Measurements from ENCODE around the gene UGT1A7. TPM values are rescaled to one million over a fixed set of nuclear protein-coding genes. Genes with fewer than 3 reads are reported as not detected.
"Not testable (repeated sequence)": the region's sequence is repeated elsewhere in the genome, so short reads cannot be mapped to it uniquely, and the experiment has no call there.

Gene UGT1A7
- total and polyA plus RNA-seq, 4 donors = 0.45 TPM; not detected in 3

DNA sequence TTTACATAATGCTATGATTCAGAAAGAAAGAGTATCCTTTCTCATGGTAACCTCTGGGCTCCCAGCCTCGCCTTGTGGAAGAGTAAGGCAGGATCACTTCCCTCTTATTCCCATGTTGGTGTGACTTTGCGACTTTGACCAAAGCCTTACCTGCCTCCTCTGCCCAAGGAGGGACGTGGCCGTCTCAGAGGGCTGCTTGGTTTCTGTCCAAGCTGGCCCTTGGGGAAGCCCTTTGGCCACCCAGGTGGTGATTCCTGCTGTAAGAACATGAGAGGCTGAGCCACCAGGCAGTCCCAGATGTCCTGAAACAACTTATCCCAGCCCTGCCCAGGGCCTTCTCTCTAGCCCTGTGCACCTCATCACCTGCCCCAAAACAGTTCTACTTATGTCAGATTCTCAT, 17.0 kb downstream of the UGT1A7 start:
- no peak overlapping the region for H3K27ac ChIP-seq (ENCODE audit: low read depth in 1 of 2, low read length in 1 of 2)
- WGBS, 2 donors = 81 to 96% methylated on average over 4 of the region's 4 CpGs
- no peak overlapping the region for H3K4me3 ChIP-seq
- H3K27me3 ChIP-seq (ENCODE audit: control insufficient read depth in 3 of 3, insufficient read depth in 3 of 3, low read length in 2 of 3) = no peaks in the 10 kb centered on the region
- H3K9ac ChIP-seq (ENCODE audit: insufficient read depth in 1 of 2, low read length in 2 of 2) = no peak overlapping the region
- H3K9me3 ChIP-seq (ENCODE audit: control insufficient read depth in 4 of 4, insufficient read depth in 3 of 4, low read length in 3 of 4) = no peaks in the 10 kb centered on the region
- DNase-seq (no peak), ATAC-seq (ENCODE audit: insufficient read depth, low FRiP score) (no peak)
- TF ChIP-seq, protein P1, sequence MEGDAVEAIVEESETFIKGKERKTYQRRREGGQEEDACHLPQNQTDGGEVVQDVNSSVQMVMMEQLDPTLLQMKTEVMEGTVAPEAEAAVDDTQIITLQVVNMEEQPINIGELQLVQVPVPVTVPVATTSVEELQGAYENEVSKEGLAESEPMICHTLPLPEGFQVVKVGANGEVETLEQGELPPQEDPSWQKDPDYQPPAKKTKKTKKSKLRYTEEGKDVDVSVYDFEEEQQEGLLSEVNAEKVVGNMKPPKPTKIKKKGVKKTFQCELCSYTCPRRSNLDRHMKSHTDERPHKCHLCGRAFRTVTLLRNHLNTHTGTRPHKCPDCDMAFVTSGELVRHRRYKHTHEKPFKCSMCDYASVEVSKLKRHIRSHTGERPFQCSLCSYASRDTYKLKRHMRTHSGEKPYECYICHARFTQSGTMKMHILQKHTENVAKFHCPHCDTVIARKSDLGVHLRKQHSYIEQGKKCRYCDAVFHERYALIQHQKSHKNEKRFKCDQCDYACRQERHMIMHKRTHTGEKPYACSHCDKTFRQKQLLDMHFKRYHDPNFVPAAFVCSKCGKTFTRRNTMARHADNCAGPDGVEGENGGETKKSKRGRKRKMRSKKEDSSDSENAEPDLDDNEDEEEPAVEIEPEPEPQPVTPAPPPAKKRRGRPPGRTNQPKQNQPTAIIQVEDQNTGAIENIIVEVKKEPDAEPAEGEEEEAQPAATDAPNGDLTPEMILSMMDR (IDR thresholded peaks at IDR 0.05; ENCODE audit: control extremely low read depth, extremely low read depth) = no peak
- H3K4me1 ChIP-seq (ENCODE audit: control insufficient read depth in 5 of 5, insufficient read depth in 5 of 5, low read length in 5 of 5) = peaks cover 0 to 8% (median 0%) of the 10 kb centered on the region in 5 donors
- H3K36me3 ChIP-seq (ENCODE audit: control insufficient read depth in 4 of 4, insufficient read depth in 4 of 4, low read length in 4 of 4) = no peaks in the 10 kb centered on the region

DNA sequence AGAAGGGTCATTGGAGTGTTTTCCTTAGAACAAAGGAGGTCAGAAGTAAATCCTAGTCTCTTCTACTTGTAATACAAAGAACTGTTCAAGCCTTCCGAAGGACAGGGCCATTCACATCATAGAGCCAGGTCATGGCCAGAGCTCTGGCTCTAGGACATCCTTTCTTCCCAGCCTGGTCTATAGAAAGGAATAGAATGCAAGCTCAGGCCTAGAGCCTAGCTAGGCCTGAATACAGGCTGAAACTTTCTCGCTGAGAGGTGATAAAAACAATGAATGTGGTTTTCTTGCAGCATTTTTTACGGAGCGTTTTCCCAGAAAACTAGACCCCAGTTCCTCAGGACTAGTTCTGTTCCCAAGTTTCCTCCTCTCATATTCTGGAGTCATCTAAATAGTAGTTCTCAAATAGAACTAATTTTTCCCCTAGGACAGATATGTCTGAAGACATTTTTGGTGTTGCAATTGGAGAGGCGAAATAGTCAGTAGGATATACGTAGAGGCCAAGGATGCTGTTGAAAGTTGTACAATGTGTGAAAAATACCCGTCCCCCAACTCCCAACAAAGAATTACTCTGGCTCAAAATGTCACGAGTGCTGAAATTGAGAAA, 17.8 kb downstream of the UGT1A7 start:
- ATAC-seq (ENCODE audit: insufficient read depth, low FRiP score) (no peak), DNase-seq (no peak)
- H3K27me3 ChIP-seq (ENCODE audit: control insufficient read depth in 3 of 3, insufficient read depth in 3 of 3, low read length in 2 of 3) = no peaks in the 10 kb centered on the region
- 88 to 93% methylated on average over 8 of the region's 8 CpGs for WGBS, 2 donors
- TF ChIP-seq, protein P1 (IDR thresholded peaks at IDR 0.05; ENCODE audit: control extremely low read depth, extremely low read depth) = no peak
- H3K9ac ChIP-seq (ENCODE audit: insufficient read depth in 1 of 2, low read length in 2 of 2) = no peak overlapping the region
- no peaks in the 10 kb centered on the region for H3K36me3 ChIP-seq (ENCODE audit: control insufficient read depth in 4 of 4, insufficient read depth in 4 of 4, low read length in 4 of 4)
- no peaks in the 10 kb centered on the region for H3K9me3 ChIP-seq (ENCODE audit: control insufficient read depth in 4 of 4, insufficient read depth in 3 of 4, low read length in 3 of 4)
- peaks cover 0 to 8% (median 0%) of the 10 kb centered on the region in 5 donors for H3K4me1 ChIP-seq (ENCODE audit: control insufficient read depth in 5 of 5, insufficient read depth in 5 of 5, low read length in 5 of 5)
- H3K27ac ChIP-seq (ENCODE audit: low read depth in 1 of 2, low read length in 1 of 2) = no peak overlapping the region
- H3K4me3 ChIP-seq = no peak overlapping the region

DNA sequence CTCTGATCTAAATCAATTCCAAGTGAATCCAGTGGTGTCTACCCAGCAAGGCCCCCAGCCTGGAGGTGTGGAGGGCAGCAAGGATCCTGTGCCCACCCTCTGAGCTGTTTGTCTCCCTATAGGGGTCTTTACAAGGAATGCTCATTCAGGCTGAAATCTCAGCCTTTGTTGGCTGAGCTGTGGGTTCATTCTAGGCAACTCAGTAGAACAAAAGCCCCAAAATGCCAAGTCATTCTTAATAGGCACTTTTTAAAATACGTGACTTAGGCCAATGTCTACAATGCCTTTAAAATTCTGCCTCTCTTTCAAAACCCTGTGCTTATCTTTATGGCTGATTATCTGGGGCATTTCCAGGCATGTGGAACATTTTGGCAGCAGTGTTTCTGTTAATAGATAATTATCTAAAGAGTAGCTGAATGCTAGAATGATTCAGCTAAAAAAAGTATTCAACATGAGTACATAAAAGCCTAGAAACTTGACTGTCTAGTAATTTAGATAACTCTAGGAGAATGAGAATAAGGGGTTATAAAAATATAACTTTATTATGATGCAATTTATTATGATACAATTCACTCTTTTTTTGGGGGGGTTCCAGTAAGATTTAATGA, 18.4 kb downstream of the UGT1A7 start:
- H3K9me3 ChIP-seq (ENCODE audit: control insufficient read depth in 4 of 4, insufficient read depth in 3 of 4, low read length in 3 of 4) = no peaks in the 10 kb centered on the region
- no peaks in the 10 kb centered on the region for H3K27me3 ChIP-seq (ENCODE audit: control insufficient read depth in 3 of 3, insufficient read depth in 3 of 3, low read length in 2 of 3)
- no peak overlapping the region for H3K4me3 ChIP-seq
- ATAC-seq (ENCODE audit: insufficient read depth, low FRiP score) (no peak), DNase-seq (peak; percentile 37 to 86 (median 84))
- no peaks in the 10 kb centered on the region for H3K36me3 ChIP-seq (ENCODE audit: control insufficient read depth in 4 of 4, insufficient read depth in 4 of 4, low read length in 4 of 4)
- H3K4me1 ChIP-seq (ENCODE audit: control insufficient read depth in 5 of 5, insufficient read depth in 5 of 5, low read length in 5 of 5) = peaks cover 0 to 8% (median 0%) of the 10 kb centered on the region in 5 donors
- TF ChIP-seq, protein P1 (IDR thresholded peaks at IDR 0.05; ENCODE audit: control extremely low read depth, extremely low read depth) = no peak
- H3K9ac ChIP-seq (ENCODE audit: insufficient read depth in 1 of 2, low read length in 2 of 2) = no peak overlapping the region
- no peak overlapping the region for H3K27ac ChIP-seq (ENCODE audit: low read depth in 1 of 2, low read length in 1 of 2)
- 15 to 20% methylated on average over 1 of the region's 1 CpG for WGBS, 2 donors

DNA sequence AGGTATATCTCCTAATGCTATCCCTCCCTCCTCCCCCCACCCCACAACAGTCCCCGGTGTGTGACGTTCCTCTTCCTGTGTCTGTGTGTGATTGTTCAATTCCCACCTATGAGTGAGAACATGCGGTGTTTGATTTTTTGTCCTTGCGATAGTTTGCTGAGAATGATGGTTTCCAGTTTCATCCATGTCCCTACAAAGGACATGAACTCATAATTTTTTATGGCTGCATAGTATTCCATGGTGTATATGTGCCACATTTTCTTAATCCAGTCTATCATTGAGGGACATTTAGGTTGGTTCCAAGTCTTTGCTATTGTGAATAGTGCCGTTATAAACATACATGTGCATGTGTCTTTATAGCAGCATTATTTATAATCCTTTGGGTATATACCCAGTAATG, 19.1 kb downstream of the UGT1A7 start:
- H3K27me3 ChIP-seq (ENCODE audit: control insufficient read depth in 3 of 3, insufficient read depth in 3 of 3, low read length in 2 of 3); ATAC-seq (ENCODE audit: insufficient read depth, low FRiP score); DNase-seq; H3K36me3 ChIP-seq (ENCODE audit: control insufficient read depth in 4 of 4, insufficient read depth in 4 of 4, low read length in 4 of 4); H3K9me3 ChIP-seq (ENCODE audit: control insufficient read depth in 4 of 4, insufficient read depth in 3 of 4, low read length in 3 of 4); H3K4me3 ChIP-seq; H3K27ac ChIP-seq (ENCODE audit: low read depth in 1 of 2, low read length in 1 of 2); H3K4me1 ChIP-seq (ENCODE audit: control insufficient read depth in 5 of 5, insufficient read depth in 5 of 5, low read length in 5 of 5); H3K9ac ChIP-seq (ENCODE audit: insufficient read depth in 1 of 2, low read length in 2 of 2): not testable (repeated sequence)
- 92 to 93% methylated on average over 5 of the region's 5 CpGs for WGBS, 2 donors

All from lung (tissue), 12 donors.